Cardiac septum (tissue), 1 donor: Measurements from ENCODE around the gene TBC1D8. TPM values are rescaled to one million over a fixed set of nuclear protein-coding genes. Genes with fewer than 3 reads are reported as not detected.

Experiments
- DNase-seq: peaks from one replicate; pipeline ENCODE4 v3.0.0-alpha.2; 2020; ENCODE audit warnings: low spot score
- intact Hi-C: fragments of 100-400 bp; cut with DNase I; formaldehyde crosslinking; loops from one replicate; pipeline ENCODE4 v1.14.0; 2022
- total RNA-seq: library from RNA; stranded (reverse); fragmentation: NEBNext Ultra II Directional; extraction: Animal tissue kit (Norgen Biotek cat#: 25700); gene quantifications from one replicate; pipeline ENCODE4 v1.2.1, GENCODE V29; 2021
- donor health status: DM: no; HTN: no; CAD: no.

TBC1D8 gene
- total RNA-seq, 1 donor from 2014 or later = 52.3 TPM

DNA sequence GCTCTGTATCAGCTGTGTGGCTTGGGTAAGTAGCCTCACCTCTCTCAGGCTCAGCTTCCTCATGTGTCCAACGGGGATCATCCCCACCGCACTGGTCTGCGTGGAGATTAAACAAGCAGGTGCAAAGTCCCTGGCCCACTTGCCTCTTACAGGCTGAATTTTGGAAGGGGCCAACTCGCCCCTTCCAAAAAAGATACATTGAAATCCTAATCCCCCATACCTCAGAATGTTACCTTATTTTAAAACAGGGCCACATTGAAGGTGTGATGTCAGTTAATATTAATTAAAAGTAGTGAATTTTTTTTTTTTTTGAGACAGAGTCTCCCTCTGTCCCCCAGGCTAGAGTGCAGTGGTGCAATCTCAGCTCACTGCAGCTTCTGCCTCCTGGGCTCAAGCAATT, 34.8 kb downstream of the TBC1D8 start:
- no peak for DNase-seq
- intact Hi-C loops = loop anchor here (10.0 kb wide), 1 partner anchor 302 kb away; no protein-coding TSS in a partner anchor

DNA sequence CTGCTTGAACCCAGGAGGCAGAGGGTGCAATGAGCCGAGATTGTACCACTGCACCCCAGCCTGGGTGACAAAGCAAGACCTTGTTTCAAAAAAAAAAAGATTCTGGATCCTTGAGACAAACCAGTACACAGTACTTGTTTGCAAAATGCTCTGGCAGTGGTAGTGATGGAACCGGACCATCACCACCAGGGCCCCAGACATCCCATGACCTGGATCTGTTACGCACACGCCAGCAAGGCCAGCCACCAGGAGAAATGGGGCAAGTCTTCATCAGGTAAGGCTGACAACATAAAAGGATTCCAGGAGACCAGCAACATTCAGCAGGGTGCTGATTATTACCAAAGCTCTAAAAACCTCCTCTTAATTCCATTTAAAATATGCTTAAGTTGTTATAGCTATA, 35.5 kb downstream of the TBC1D8 start:
- no peak for DNase-seq
- intact Hi-C loops = loop anchor here (10.0 kb wide), 1 partner anchor 301 kb away; no protein-coding TSS in a partner anchor

GRCh38 chr2:101114815-101115214, 36.4 kb downstream of the TBC1D8 start:
- peak; percentile 83 for DNase-seq
- intact Hi-C loops = loop anchor here (10.0 kb wide), 1 partner anchor 300 kb away; no protein-coding TSS in a partner anchor

DNA sequence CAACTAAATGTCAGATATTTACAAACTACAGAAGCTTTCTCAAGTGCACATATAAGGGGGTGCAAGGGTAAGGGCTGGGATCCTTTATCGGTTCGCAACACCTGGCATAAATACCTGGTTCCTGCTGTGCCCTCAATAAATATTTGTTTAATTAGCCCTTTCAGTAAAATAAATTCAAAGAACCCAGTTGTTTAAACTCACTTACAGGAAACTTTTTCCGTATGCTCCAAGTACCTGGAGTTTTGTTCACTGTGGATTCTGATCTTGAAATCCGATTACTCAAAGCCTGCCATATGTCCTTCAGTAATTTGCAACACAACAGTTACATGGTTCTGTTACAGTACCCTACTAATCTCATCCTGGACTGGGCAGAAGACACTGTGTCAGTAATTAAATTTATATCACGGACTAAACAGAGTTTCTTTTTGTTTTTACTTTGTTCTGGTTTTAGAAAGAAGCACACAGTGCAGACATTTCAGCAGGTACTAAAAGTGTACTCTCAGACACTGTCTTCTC, 36.9 kb downstream of the TBC1D8 start:
- intact Hi-C loops = loop anchor here (10.0 kb wide), 1 partner anchor 300 kb away; no protein-coding TSS in a partner anchor
- no peak for DNase-seq

GRCh38 chr2:101113441-101114267, 37.5 kb downstream of the TBC1D8 start:
- intact Hi-C loops = loop anchor here (10.0 kb wide), 1 partner anchor 299 kb away; no protein-coding TSS in a partner anchor
- no peak for DNase-seq

DNA sequence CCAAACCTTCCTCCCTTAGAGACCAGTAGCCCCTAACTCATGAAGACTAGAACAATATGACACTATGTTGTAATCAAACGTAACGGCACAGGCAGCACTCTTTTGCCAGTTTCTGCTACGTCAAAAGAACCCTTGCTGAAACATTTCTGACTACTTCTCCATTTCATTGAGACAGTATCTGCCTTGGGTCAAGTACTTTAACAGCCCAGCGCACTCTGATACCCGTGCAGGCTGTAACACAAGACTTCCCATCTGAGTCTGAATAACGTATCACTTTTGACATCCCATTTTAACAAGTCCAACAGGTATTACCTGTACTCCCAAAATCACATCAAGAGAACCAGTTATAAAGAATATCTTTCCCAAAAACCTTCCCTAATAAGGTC, 38.4 kb downstream of the TBC1D8 start:
- intact Hi-C loops = loop anchor here (10.0 kb wide), 1 partner anchor 298 kb away; no protein-coding TSS in a partner anchor
- DNase-seq = no peak

GRCh38 chr2:101111917-101112771, 39.0 kb downstream of the TBC1D8 start:
- no peak for DNase-seq
- intact Hi-C loops = loop anchor here (2.0 to 10.0 kb wide), 2 partner anchors 39 to 297 kb away; partner anchors contain the start of gene TBC1D8

DNA sequence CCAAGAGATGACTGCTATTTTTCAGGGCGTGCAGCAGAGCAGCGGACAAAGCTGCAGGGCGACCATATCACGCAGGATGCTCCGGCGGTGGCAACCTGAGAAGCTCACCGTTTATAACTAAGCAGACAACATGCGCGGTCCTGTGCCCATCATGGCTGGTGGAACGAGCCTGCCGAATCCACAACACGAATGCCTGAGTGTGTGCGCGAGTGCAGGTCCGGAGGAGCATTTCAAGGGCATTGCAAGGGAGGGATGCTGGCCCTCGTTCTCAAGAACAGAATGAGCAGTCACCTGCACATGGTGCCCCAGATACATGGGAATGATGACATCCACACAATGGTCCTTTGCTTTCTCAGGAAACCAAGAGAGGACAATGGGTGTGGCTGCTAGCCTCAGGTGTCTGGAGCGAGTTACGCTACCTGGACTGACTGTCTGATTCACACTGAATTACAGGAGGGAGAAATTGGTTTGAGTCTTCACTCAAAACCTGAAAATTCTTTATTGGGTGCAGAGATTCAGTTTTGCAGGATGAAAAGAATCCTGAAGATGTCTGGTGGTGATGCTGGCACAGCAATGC, 39.8 kb downstream of the TBC1D8 start:
- intact Hi-C loops = loop anchor here (2.0 to 10.0 kb wide), 2 partner anchors 39 to 297 kb away; partner anchors contain the start of gene TBC1D8

GRCh38 chr2:101109451-101110118, 41.6 kb downstream of the TBC1D8 start:
- intact Hi-C loops = loop anchor here (2.0 to 10.0 kb wide), 2 partner anchors 41 to 295 kb away; partner anchors contain the start of gene TBC1D8
- no peak for DNase-seq

More for the DNA sequence above, 39.8 kb downstream of the TBC1D8 start:
- no peak for DNase-seq

GRCh38 chr2:101108357-101108756, 42.8 kb downstream of the TBC1D8 start:
- intact Hi-C loops = no loop called here
- DNase-seq = no peak

DNA sequence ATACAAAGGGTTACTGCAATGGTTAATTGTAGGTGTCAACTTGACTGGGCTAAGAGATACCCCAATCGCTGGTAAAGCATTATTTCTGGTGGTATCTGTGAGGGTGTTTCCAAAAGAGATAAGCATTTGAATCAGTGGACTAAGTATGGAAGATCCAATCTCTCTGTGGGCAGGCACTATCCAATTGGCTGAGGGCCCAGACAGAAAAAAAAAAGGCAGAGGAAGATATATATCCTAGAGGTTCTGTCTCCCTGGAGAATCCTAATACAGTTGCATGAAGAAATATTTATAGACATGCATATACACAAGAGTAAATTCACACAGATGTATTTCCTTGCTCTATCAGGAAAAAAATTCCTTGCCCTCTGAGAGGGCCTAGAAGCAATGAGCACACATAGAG, 43.9 kb downstream of the TBC1D8 start:
- DNase-seq = no peak
- intact Hi-C loops = no loop called here

- no peak for DNase-seq
- intact Hi-C loops = no loop called here
These were observed 44.6 kb downstream of the TBC1D8 start for GRCh38 chr2:101106453-101107181.

GRCh38 chr2:101105654-101106053, 45.5 kb downstream of the TBC1D8 start:
- DNase-seq = no peak
- intact Hi-C loops = no loop called here

- intact Hi-C loops = no loop called here
These were observed 53.5 kb downstream of the TBC1D8 start for GRCh38 chr2:101097638-101098037.

DNA sequence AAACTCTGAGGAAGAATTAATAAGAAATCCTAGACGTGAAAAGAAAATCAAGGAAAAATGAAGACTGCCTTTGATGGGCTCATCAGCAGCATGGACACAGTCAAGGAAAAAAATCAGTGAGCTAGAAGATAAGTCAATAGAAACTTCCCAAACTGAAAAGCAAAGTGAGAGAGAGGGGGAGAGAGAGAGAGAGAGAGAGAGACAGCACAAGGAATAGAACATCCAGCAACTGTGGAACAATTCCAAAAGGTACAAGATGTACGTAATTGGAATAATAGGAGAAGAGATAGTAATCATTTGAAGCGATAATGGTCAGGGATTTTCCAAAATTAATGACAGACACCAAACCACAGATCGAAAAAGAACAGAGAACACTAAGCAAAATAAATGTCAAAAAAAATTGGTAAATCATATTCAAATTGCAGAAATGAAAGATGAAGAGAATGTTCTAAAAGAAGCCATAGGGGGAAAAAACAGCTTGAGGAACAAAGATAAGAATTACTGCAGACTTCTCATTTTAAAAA, 54.5 kb downstream of the TBC1D8 start:
- DNase-seq = no peak
- intact Hi-C loops = no loop called here

More at GRCh38 chr2:101097638-101098037, 53.5 kb downstream of the TBC1D8 start:
- DNase-seq = no peak

GRCh38 chr2:101094351-101094750, 56.8 kb downstream of the TBC1D8 start:
- intact Hi-C loops = no loop called here
- no peak for DNase-seq

GRCh38 chr2:101089942-101090799, 61.0 kb downstream of the TBC1D8 start:
- no peak for DNase-seq
- intact Hi-C loops = no loop called here
